Measurements from ENCODE around the gene FGF14. TPM values are rescaled to one million over a fixed set of nuclear protein-coding genes. Genes with fewer than 3 reads are reported as not detected.

Gene FGF14
- total and polyA plus RNA-seq, 2 experiments from 2014 or later: 0.03 TPM; not detected in 1

DNA sequence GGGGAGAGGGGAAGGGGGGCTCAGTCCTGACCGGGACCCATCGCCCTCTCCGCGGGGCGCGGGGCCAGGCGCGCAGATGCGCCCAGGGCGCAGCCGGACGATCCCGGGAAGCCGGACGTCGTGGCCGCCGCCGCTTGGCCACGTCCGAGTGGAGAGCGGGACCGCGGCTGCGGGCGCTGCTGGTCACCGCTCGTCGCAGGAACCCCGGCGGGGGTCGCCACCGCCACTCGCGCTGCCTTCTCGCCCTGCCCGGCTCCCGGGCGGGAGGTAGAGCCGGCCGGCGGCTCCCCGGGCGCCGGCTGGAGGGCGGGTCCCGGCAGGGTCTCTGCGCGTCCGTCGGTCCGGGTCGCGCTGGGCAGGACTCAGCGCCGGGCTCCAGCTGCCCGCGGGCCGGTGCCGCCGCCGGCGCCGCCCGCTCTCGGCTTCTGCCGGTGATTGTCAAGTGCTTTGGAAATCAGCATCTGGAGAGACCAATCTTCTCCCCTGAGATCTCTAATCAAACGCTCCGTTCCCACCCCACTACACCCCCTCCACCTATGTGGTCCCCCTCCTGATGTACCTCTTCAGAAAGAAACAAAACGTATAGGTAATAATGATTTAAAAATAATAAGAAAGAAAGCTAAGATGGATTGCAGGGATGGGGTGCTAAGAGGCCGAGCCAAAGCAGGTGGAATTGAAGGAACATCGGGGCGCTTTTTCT lies 484.9 kb downstream of the FGF14 start (continued):
- TF ChIP-seq, protein P1, sequence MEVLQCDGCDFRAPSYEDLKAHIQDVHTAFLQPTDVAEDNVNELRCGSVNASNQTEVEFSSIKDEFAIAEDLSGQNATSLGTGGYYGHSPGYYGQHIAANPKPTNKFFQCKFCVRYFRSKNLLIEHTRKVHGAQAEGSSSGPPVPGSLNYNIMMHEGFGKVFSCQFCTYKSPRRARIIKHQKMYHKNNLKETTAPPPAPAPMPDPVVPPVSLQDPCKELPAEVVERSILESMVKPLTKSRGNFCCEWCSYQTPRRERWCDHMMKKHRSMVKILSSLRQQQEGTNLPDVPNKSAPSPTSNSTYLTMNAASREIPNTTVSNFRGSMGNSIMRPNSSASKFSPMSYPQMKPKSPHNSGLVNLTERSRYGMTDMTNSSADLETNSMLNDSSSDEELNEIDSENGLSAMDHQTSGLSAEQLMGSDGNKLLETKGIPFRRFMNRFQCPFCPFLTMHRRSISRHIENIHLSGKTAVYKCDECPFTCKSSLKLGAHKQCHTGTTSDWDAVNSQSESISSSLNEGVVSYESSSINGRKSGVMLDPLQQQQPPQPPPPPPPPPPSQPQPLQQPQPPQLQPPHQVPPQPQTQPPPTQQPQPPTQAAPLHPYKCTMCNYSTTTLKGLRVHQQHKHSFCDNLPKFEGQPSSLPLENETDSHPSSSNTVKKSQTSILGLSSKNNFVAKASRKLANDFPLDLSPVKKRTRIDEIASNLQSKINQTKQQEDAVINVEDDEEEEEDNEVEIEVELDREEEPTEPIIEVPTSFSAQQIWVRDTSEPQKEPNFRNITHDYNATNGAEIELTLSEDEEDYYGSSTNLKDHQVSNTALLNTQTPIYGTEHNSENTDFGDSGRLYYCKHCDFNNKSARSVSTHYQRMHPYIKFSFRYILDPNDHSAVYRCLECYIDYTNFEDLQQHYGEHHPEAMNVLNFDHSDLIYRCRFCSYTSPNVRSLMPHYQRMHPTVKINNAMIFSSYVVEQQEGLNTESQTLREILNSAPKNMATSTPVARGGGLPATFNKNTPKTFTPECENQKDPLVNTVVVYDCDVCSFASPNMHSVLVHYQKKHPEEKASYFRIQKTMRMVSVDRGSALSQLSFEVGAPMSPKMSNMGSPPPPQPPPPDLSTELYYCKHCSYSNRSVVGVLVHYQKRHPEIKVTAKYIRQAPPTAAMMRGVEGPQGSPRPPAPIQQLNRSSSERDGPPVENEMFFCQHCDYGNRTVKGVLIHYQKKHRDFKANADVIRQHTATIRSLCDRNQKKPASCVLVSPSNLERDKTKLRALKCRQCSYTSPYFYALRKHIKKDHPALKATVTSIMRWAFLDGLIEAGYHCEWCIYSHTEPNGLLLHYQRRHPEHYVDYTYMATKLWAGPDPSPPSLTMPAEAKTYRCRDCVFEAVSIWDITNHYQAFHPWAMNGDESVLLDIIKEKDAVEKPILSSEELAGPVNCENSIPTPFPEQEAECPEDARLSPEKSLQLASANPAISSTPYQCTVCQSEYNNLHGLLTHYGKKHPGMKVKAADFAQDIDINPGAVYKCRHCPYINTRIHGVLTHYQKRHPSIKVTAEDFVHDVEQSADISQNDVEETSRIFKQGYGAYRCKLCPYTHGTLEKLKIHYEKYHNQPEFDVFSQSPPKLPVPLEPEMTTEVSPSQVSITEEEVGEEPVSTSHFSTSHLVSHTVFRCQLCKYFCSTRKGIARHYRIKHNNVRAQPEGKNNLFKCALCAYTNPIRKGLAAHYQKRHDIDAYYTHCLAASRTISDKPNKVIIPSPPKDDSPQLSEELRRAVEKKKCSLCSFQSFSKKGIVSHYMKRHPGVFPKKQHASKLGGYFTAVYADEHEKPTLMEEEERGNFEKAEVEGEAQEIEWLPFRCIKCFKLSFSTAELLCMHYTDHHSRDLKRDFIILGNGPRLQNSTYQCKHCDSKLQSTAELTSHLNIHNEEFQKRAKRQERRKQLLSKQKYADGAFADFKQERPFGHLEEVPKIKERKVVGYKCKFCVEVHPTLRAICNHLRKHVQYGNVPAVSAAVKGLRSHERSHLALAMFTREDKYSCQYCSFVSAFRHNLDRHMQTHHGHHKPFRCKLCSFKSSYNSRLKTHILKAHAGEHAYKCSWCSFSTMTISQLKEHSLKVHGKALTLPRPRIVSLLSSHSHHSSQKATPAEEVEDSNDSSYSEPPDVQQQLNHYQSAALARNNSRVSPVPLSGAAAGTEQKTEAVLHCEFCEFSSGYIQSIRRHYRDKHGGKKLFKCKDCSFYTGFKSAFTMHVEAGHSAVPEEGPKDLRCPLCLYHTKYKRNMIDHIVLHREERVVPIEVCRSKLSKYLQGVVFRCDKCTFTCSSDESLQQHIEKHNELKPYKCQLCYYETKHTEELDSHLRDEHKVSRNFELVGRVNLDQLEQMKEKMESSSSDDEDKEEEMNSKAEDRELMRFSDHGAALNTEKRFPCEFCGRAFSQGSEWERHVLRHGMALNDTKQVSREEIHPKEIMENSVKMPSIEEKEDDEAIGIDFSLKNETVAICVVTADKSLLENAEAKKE (CRISPR knock-in tag; IDR thresholded peaks at IDR 0.05): no peak

DNA sequence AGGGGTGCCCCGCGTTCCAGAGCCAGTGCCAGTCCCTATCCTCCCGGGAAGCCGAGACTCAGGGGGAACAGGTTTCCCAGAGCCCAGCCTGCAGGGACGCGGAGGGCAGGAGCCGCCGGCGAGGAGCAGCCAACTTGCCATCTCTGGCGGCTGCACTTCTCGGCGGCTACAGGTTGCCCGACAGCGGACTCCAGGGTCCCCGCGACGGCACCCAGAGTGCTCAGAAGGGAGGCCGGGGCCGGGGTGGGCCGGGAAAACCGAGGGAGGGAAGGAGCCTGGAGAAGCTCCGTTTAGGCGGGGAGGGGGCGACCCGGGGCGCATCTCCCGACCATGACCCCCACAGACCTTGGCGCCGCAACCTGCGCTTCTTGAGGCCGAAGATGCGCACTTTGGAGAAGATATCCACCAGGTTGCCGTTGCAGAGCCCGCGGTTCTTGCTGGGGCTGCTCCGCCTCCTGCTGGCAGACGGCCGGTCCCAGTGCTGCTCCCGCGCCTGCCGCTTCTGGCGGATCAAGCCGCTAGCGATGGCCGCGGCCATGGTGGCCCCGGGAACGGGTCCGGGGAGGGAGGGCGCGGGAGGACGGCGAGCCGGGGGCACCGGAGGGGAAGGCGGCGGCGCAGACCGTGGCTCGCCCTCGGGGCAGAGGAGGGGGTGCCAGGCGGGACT lies 485.6 kb downstream of the FGF14 start:
- peak; percentile 81 for DNase-seq (ENCODE audit: low spot score)
- no peaks in the 10 kb centered on the region for H3K9me2 ChIP-seq (ENCODE audit: insufficient read depth)
- peak overlapping the region; percentile 95 for H2AFZ ChIP-seq
- H3K4me1 Mint-ChIP-seq: peaks cover 20% of the 10 kb centered on the region
- H3K4me3 ChIP-seq: peak overlapping the region; percentile 70
- no peak overlapping the region for H3K27ac Mint-ChIP-seq
- peaks cover 27% of the 10 kb centered on the region for H3K4me1 ChIP-seq (ENCODE audit: insufficient read depth)
- no peak overlapping the region for H3K27ac ChIP-seq (ENCODE audit: low read depth)
- ATAC-seq: peak; percentile 71
- H3K36me3 ChIP-seq (ENCODE audit: insufficient read depth): no peaks in the 10 kb centered on the region
- H3K4me3 Mint-ChIP-seq: peak overlapping the region; percentile 73
- H3K36me3 Mint-ChIP-seq (ENCODE audit: low read depth): no peaks in the 10 kb centered on the region
- no peaks in the 10 kb centered on the region for H3K9me3 Mint-ChIP-seq
- no peaks in the 10 kb centered on the region for H3K79me2 ChIP-seq (replicated peaks; ENCODE audit: insufficient read depth)
- H4K20me1 ChIP-seq (replicated peaks; ENCODE audit: insufficient read depth): 0 out of 2 replicates have a peak, but pooled peaks cover 2% of the 10 kb centered on the region
- H3K27me3 ChIP-seq (ENCODE audit: insufficient read depth): peaks cover 78% of the 10 kb centered on the region
- H3K4me2 ChIP-seq: peak overlapping the region; percentile 95
- peak; percentile 77 for TF ChIP-seq EZH2 (IDR thresholded peaks at IDR 0.05; ENCODE audit: low read depth, unreplicated experiment)
- no peak for TF ChIP-seq JUNB (IDR thresholded peaks at IDR 0.05; ENCODE audit: unreplicated experiment)
- TF ChIP-seq, protein P2, sequence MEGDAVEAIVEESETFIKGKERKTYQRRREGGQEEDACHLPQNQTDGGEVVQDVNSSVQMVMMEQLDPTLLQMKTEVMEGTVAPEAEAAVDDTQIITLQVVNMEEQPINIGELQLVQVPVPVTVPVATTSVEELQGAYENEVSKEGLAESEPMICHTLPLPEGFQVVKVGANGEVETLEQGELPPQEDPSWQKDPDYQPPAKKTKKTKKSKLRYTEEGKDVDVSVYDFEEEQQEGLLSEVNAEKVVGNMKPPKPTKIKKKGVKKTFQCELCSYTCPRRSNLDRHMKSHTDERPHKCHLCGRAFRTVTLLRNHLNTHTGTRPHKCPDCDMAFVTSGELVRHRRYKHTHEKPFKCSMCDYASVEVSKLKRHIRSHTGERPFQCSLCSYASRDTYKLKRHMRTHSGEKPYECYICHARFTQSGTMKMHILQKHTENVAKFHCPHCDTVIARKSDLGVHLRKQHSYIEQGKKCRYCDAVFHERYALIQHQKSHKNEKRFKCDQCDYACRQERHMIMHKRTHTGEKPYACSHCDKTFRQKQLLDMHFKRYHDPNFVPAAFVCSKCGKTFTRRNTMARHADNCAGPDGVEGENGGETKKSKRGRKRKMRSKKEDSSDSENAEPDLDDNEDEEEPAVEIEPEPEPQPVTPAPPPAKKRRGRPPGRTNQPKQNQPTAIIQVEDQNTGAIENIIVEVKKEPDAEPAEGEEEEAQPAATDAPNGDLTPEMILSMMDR (conservative IDR thresholded peaks at IDR 0.05; ENCODE audit: low read depth in 2 of 2): peak; percentile 37 to 65
- peaks cover 42% of the 10 kb centered on the region for H3K27me3 Mint-ChIP-seq (ENCODE audit: insufficient read depth, low read depth, poor library complexity)
- no peaks in the 10 kb centered on the region; the same call in none of the 2 replicates for H3F3A ChIP-seq (replicated peaks; ENCODE audit: low read depth)

Data from GM23338 (cell line).